ENCODE measurements around the gene CACNA1B.
"Not testable (repeated sequence)": the region's sequence is repeated elsewhere in the genome, so short reads cannot be mapped to it uniquely, and the experiment has no call there.

Gene CACNA1B

DNA sequence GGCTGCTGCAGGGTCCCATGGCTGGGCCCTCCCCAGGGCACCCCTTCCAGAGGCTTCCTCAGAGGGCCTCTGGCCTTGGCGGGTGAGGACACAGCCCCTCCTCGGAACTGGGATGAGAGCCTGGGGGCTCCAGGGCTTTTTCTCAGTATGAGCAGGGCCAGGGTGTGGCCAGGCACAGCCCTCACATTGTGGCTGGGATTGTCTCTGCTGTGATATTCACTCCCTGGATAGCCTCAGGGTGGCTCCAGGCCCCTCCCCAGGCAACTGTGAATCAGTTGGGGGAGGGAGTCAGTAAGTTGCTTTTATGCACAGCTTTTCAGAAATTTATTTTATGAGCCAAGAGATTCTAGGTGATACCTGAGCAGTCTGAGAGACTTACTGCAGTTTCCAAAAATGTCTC, 135.7 kb downstream of the CACNA1B start:
- in situ Hi-C loops (cut with MboI; ENCODE audit: low sequenced_read_pairs, unreplicated experiment) = no loop called here
- TF ChIP-seq, protein P1, sequence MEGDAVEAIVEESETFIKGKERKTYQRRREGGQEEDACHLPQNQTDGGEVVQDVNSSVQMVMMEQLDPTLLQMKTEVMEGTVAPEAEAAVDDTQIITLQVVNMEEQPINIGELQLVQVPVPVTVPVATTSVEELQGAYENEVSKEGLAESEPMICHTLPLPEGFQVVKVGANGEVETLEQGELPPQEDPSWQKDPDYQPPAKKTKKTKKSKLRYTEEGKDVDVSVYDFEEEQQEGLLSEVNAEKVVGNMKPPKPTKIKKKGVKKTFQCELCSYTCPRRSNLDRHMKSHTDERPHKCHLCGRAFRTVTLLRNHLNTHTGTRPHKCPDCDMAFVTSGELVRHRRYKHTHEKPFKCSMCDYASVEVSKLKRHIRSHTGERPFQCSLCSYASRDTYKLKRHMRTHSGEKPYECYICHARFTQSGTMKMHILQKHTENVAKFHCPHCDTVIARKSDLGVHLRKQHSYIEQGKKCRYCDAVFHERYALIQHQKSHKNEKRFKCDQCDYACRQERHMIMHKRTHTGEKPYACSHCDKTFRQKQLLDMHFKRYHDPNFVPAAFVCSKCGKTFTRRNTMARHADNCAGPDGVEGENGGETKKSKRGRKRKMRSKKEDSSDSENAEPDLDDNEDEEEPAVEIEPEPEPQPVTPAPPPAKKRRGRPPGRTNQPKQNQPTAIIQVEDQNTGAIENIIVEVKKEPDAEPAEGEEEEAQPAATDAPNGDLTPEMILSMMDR (IDR thresholded peaks at IDR 0.05; ENCODE audit: borderline replicate concordance, control extremely low read depth, extremely low read depth, insufficient read depth, missing control alignments) = no peak
- DNase-seq (ENCODE audit: low spot score) = no peak

DNA sequence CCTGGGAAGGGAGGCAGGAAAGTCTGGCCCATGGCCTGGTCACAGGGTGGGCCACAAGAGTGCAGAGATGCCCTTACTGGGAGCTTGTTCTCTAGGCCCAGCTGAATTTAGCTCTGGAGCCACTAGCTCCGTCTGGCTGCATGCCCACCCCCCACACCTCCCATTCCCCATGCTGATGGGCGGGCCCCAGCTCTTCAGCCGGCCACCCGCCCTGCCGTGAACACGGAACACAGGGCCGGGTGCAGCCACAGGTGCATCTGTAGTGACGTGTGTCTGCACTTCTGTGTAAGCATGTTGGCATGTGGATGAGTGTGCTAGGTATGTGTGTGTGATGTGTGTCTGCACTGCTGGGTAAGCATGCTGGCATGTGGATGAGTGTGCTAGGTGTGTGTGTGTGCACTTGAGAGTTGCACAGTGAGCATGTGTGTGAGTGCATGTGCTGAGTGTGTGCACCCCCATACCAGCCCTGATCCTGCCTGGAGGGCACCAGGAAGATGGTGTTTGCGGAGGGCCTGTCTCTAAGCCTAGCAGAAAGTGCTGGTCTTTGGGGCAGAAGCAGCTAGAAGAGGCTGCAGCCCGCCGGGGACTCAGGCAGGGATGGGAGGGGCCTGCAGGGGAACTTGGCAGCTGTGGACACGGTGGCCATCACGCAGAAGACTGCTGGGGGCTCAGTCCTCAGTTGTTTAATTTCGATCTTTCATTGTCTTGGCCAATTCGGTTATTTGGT, 136.4 kb downstream of the CACNA1B start:
- no peak for DNase-seq (ENCODE audit: low spot score)
- in situ Hi-C loops (cut with MboI; ENCODE audit: low sequenced_read_pairs, unreplicated experiment) = no loop called here
- TF ChIP-seq, protein P1 (IDR thresholded peaks at IDR 0.05; ENCODE audit: borderline replicate concordance, control extremely low read depth, extremely low read depth, insufficient read depth, missing control alignments) = no peak

GRCh38 chr9:138014563-138014945, 137.0 kb downstream of the CACNA1B start:
- DNase-seq (ENCODE audit: low spot score) = no peak
- in situ Hi-C loops (cut with MboI; ENCODE audit: low sequenced_read_pairs, unreplicated experiment) = no loop called here
- TF ChIP-seq, protein P1 (IDR thresholded peaks at IDR 0.05; ENCODE audit: borderline replicate concordance, control extremely low read depth, extremely low read depth, insufficient read depth, missing control alignments) = no peak

GRCh38 chr9:138015021-138015829, 137.6 kb downstream of the CACNA1B start:
- in situ Hi-C loops (cut with MboI; ENCODE audit: low sequenced_read_pairs, unreplicated experiment) = no loop called here
- no peak for DNase-seq (ENCODE audit: low spot score)
- TF ChIP-seq, protein P1 (IDR thresholded peaks at IDR 0.05; ENCODE audit: borderline replicate concordance, control extremely low read depth, extremely low read depth, insufficient read depth, missing control alignments) = no peak

- TF ChIP-seq, protein P1 (IDR thresholded peaks at IDR 0.05; ENCODE audit: borderline replicate concordance, control extremely low read depth, extremely low read depth, insufficient read depth, missing control alignments) = no peak
- no peak for DNase-seq (ENCODE audit: low spot score)
- in situ Hi-C loops (cut with MboI; ENCODE audit: low sequenced_read_pairs, unreplicated experiment) = no loop called here
Observed at GRCh38 chr9:138016406-138017187, 139.0 kb downstream of the CACNA1B start.

GRCh38 chr9:138017200-138017599, 139.6 kb downstream of the CACNA1B start:
- DNase-seq (ENCODE audit: low spot score) = no peak
- TF ChIP-seq, protein P1 (IDR thresholded peaks at IDR 0.05; ENCODE audit: borderline replicate concordance, control extremely low read depth, extremely low read depth, insufficient read depth, missing control alignments) = no peak
- in situ Hi-C loops (cut with MboI; ENCODE audit: low sequenced_read_pairs, unreplicated experiment) = no loop called here

GRCh38 chr9:138019514-138019913, 141.9 kb downstream of the CACNA1B start:
- in situ Hi-C loops (cut with MboI; ENCODE audit: low sequenced_read_pairs, unreplicated experiment); DNase-seq (ENCODE audit: low spot score): not testable (repeated sequence)
